CD4-positive, alpha-beta T cell treated with Interferon alpha-2 for 1 hour (primary cell): Measurements from ENCODE around the gene PLIN4.

Source experiments
- DNase-seq, 2 donors: peaks; one replicate each; pipeline ENCODE4 v3.0.0-alpha.2; 2020 to 2022

PLIN4 gene

DNA sequence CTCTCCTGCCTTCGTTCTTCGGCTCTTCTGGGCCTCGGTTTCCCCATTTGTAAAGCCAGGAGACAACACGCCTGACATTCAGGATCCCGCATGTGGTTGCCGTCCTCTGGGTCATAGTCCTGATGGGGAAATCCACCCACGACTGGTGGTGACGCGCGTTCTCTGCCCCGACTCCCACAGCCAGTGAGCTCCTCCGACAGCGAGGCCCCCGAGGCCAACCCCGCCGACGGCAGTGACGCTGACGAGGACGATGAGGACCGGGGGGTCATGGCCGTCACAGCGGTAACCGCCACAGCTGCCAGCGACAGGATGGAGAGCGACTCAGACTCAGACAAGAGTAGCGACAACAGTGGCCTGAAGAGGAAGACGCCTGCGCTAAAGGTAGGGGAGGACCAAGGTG, 29.8 kb downstream of the PLIN4 start:
- DNase-seq, result no peak

DNA sequence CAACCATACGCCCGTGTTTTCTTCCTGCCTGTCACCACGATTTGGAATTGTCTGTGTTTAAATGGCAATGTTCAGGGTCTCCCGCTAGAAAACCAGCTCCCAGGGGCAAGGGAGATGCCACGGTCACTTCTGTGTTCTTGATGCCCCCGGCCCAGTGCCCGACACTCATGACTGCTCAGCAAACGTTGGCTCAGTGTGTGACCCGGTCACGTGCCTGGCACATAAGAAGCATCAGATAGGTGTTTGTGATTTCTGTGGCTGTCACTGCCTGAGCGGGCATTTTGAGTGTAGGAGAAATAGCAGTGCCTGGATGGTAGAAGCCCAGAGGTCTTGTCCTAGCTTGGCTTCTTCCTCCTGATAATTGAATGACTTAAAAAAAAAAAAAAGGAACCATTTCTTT, 30.7 kb downstream of the PLIN4 start:
- DNase-seq, result no peak

DNA sequence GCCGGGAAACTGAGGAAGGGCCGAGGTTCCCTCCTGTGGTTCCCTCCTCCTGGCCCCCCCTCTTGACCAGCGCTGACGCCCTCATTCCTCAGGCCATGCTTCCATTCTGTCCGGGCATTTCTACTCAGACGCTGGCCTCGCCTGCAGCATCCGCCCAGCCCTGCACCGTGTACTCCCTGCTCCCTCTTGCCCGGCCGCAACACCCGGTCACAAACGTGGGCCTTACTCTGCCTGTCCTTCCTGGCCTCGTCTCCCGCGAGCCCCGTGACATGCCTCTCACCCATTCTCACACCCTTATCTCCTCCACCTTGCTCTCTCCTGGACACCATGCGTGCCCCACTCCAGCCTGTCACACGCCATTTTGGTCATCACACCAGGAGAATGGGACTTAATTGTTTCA, 34.9 kb downstream of the PLIN4 start:
- no peak for DNase-seq

DNA sequence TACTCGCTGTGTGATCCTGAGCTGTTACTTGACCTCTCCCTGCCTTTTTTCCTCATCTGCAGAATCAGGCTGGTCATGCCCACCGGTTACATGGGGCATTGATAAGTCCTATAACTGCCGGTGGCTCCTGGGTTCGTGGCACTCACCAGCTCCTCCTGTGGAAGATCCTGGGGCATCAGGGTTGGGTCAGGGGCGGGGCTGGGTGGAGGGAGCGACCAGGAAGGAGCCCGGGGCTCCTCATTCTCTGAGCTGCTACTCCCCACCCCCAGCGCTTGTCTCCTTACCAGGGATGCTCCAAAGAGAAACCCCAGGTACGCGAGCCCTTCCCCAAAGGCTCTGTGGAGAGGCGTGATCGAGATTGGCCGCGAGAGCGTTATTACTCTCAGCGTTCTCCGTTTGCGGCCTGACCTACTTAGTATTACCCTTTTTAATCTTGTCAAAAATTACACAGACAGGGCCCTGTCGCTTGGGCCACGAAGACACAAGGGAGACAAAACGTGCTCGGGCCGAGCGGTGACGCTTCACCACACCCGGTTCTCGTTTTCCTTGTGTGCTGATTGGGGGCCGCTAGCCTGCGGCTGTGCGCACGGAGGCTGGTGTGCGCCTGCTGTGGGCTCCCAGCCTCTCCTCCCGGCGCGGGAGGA, 35.4 kb downstream of the PLIN4 start:
- DNase-seq, result no peak

DNA sequence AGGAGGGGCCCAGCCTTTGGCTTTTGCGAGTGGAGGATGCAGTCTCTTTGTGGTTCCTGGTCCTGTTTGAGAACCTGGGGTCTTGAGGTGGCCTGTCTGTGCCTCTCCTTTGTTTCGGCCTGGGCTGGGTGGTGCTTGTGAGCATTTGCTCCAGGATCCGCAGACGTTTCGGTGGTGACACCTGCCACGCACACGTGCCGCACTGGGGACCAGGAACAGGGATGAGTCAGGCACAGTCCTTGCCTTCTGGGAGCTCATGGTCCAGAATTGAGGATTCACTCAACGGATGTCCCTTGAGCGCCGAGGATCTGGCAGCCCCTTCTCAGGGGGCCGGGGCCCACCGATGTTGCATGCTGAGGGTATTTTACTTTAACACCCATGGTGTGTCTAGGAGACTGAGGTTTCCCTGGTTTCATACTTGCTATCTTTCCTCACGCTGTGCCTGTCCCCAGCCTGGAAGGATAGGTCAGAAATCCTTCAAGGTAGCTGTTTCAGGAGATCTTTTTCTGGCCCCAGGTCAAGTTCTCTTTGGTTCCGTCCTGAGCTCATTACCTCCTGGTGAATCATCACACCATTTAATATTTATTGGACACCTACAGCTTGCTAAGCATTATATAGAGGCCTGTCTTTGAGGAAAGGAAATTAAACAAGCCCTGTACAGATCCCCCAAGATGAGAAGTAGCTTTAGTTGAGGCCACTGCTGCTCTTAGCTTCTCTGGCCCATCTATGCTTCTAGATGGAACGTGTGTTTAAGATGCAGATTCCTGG, 41.1 kb downstream of the PLIN4 start:
- DNase-seq, result no peak

DNA sequence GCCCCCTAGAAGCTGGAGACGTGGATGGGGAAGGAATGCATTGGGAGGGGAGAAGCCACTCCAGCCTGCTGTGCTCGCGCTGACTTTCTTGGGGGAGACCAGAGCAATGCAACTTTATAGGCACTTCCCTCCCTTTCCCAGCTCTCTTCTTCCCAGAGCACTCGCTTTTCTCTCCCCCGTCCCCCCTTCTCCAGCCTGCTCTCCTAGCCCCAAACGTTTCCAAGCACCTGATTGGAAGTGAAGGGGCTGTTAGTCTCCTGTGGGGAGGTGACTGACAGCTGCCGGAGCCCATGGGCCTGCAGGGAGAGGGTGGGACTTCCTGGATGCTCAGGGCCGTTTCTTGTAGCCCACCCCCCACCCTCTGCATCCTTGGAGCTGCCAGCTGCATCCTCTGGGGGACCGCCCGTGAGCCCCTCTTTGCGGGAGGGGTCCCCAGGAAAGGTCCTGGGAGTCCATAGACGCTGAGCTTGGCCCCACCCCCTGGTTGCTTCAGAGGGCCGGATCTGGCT, 43.7 kb downstream of the PLIN4 start:
- no peak for DNase-seq

DNA sequence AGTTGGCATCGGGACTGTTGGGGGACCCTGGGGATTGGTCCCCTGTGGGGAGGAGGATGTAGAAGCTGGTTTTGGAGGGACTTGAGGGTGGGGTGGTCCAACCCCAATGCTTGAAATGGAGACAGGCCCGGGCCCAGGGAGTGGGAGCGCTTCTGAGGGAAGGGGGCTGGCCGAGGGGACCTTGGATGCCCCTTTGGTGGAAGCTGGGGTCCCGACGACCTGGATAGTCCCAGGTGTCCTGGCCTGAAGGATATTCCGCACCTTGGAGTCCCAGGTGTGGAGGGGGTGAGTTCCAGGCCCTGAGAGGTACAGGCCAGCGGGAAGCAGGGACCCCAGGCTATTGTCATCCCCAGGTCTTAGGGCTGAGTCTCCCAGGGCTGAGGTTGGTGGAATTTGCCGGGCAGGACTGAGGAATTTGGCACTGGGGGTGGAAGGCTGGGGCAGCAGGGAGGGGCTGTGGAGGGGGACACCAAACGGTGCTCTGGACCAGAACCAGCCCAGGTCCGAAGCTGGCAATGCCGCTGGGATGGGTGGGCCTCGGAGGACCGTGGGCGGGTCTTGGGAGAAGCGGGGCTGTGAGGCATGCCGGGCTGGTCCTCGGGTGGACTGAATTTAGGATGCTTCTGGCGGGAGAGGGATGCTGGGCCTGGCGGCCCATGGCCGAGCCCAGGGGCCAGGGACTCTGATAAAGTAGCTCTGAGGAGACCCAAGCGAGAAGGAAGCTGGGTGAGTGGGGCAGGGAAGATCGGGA, 44.3 kb downstream of the PLIN4 start:
- DNase-seq, result no peak

DNA sequence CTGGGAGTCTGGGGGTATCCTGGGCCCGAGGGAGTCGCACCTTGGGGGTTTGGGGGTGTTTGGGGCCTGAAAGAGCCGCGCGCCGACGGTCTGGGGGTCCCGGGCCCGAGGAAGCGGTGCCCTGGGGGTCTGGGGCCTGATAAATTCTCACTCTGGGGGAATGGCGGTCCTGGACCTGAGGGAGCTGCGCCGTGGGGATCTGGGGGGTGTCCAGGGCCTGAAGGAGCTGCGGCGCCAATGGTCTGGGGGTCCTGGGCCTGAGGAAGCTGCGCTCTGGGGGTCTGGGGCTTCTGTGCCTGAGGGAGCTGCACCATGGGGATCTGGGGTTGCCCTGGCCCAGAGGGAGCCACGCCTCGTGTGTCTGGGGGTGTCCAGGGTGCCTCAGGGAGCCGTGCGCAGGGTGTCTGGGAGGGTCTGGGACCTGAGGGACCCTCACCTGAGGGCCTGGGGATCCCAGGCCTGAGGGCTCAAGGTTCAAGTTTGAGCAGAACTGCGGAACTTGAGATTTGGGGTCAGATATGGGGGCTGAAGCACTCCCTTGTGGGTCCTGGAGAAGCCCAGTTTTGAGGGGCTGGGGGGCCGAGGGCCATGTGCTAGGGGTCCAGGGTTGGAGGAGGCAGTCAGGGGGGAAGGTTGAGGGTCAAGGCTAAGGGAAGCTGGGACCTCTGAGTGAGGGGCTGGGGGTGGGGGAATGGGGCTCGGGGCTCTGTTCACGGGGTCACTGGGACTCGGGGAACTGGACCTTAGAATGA, 45.1 kb downstream of the PLIN4 start:
- no peak for DNase-seq

DNA sequence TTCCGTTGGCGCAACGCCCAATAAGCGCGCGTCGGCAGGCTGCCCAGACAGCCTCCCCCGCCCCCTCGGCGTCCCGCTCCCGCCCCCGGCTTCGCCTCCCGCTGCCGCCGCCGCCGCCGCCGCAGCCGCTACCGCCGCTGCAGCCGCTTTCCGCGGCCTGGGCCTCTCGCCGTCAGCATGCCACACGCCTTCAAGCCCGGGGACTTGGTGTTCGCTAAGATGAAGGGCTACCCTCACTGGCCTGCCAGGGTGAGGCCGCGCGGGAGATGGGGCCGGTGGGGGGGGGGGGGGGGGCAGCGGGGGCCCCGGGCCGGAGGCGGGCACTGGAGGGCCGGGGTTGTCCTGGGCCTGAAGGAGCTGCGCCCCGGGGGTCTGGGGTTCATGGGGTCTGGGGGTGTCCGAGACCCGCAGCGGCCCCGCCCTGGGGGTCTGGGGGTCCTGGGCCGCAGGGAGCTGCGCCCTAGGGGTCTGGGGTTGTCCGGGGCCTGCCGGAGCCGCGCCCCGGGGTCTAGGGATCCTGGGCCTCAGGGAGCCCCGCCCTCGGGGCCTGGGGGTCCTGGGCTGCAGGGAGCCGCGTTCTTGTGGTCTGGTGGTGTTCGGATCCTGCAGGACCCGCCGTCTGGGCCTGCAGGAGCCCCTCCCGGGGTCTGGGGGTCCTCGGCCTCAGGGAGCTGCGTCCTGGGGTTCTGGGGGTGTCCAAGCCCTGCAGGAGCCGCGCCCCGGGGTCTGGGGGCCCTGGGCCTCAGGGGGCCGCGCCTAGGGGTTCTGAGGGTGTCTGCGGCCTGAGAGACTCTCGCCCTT, 45.9 kb downstream of the PLIN4 start, which contains the start of gene HDGFL2:
TSS of gene HDGFL2 (plus strand) at position 124 of the 801 bp plus-strand sequence. CDS start at position 178, 54 bp downstream.
- DNase-seq, result no peak

DNA sequence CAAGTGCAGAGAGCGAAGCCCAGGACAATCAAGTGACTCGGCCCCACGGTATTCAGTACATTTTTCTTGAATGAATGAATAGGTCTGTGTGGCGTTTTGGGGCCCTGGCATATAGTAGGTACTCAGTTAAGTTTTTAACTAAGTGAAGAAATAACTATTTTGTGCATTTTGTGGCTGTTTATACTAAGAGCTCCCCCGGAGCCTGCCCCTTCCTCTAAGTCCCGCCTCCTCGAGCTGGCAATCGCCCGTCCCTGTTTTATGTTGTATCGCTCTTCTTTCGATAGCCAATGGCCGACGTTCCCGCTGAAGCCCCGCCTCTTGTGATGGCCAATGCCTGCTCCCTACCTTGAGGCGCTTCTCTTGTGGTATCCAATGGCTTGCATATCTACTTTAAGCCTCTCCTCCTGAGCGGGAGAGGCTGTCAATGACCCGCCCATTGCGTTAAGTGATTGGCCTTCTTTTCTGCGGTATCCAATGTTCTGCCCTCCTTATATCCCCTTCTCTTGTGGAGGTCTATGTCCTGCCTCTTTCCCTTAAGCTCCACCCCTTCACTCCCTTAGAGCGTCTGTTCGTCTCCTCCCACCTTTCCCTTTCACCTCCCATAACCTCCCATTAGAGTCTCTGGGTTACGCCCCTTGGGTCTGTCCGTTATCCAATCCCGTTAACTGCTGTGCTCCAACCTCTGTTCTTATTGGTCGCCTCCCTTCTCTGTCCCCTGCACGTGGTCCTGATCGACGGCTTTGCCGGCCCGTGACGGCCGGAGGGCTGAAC, 46.7 kb downstream of the PLIN4 start:
- peak; percentile 100 for DNase-seq

DNA sequence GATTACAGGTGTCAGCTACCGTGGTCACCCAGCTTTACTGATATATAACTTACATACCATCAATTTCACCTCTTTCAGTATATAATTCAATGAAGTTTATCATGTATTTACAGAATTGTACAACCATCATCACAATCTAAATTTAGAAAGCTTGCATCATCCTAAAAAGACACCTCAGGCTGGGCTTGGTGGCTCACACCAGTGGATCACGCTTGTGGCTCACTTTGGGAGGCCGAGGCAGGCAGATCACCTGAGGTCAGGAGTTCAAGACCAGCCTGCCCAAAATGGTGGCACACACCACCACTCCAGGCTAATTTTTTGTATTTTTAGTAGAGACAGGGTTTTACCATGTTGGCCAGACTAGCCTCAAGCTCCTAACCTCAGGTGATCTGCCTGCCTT, 50.5 kb downstream of the PLIN4 start:
- no peak for DNase-seq

DNA sequence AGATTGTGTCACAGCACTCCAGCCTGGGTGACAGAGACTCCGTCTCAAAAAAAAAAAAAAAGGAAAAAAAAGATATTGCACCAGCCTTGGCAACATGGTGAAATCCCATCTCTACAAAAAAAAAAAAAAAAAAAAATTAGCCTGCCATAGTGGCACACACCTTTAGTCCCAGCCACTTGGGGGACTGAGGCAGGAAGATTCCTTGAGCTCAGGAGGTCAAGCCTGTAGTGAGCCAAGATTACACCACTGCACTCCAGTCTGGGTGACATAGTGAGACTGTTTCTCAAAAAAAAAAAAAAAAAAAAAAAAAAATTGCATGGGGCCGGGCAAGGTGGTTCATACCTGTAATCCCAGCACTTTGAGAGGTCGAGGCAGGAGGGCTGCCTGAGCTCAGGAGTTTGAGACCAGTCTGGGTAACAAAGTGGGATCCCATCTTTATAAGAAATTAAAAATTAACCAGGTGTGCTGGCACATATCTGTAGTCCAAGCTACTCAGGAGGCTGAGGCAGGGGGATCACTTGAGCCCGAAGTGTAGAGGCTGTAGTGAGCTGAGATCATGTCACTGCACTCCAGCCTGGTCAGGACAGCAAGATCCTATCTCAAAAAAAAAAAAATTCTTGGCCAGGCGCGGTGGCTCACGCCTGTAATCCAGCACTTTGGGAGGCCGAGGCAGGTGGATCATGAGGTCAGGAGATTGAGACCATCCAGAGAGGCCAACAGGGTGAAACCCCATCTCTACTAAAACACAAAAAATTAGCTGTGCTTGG, 53.3 kb downstream of the PLIN4 start:
- DNase-seq, result no peak

DNA sequence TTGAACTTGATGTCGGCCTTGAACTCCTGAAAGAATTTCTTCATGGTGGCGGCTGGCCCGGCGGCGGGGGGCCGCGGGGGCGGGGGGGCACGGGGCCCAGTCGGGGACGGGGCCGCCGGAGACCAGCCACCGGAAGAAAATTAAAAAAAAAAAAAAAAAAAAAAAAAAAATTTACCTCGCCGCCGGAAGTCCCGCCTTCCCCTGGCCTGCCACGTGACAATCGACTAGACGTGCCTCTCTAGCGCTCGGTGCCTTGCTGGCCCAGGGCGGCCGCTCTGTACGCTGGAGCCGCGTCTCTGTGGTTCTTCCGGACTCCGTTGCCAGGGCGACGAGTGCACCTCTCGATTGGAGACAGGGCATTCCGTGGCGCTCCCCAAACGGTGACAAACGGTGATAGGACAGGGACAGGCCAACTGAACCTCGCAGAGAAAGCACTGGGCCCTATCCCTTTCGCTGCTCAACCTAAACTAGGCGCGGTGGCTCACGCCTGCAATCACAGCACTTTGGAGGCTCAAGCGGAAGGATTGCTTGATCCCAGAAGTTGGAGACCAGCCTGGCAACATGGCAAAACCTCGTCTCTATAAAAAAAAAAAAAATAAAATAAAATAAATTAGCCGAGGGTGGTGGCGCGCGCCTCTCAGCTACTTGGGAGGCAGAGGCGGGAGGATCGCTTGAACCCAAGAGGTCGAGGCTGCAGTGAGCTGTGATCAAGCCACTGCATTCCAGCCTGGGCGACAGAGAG, 60.5 kb downstream of the PLIN4 start, which contains the start of gene UBXN6:
TSS of gene UBXN6 (minus strand) at position 141 of the 742 bp plus-strand sequence. CDS start at position 44, 97 bp downstream.
- DNase-seq, result peak; percentile 99

DNA sequence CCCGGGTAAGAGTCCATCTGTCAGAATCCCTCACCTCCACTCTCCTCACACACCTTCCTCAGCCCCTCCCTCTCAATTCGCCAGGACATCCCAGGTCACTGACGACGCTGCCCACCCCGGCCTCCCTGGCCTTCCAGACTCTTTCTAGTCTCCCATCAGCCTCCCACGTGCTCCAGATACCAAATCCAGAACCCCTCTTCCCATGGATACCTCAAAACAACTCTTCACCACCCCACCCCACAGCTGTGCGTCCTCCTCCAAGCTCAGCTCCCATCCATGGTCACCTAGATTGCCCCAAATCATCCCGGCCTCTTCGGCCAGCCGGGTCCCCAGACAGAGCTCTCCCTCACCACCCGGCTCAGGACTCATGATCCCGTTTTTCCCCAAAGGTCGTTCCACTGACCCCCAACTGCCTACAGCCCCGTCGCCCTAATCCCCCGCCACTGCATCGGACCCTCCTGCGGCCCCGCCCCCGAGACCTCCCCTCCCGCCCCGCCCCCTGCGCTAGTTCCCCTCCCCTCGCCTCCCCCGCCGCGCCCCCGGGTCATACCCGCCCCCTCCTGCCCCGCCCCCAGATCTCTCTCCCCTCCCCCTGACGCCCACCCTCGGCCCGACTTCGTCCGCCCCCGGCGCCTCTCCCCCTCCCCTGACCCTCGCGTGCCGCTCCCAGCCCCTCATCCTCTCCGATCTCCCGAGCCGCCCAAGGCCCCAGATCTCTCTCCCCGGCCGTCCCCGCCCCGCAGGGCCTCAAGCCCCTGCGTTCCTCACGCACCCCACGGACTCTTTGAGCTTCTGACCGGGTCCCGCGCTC, 61.2 kb downstream of the PLIN4 start:
- DNase-seq, result peak in 1 of 2 donors; percentile 50

DNA sequence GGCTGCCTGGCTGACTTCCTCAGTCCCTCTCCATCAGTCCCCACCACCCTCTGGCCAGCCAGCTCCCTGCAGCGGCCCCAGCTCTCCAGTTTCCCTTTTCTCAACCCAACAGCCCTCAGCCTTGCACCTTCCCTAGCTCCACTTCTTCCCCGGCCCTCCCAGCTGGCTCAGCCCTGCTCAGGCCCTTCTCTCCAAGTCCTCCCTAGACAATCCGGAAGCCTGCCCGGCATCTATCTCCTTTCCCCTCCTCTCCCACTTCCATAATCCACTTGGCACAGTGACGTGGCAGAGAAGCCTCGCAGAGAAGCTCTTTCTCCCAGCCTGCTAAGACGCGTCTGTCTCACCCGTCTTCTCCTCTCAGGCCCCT, 61.8 kb downstream of the PLIN4 start:
- peak in 1 of 2 donors; percentile 7 for DNase-seq

DNA sequence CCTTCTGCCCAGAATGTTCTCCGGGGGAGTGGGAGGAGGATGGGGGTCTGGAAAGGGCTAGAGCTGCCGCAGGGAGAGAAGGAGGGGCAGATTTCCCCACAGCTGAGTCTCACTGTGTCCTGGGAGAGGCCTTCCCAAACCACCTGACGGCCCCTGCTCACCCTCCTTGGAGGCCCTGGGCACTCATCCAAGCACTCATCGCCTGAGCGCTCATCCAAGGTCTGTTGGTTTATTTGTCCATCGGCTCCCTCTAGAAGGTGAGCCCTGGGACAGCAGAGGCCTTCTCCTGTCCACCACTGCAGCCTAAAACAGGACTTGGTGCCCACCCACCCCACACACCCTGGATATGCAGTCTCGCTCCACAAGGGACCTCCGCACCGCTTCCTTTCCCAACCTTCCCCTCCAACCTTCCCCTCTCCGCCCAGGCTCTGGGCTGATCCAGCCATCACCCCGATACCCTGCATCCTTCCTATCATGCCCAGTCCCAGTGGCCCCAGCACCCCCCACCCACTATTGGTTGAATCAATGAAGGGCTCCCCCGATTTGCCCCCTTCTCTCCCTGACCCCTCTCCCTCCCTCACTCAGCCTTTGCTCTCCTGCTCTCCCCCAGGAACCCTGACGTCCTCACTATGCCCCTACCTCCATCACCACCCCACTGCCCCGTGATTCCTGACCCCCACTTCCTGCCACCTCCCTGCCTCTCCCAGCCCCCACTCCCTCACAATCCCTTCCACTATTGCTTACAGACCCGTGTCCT, 62.4 kb downstream of the PLIN4 start:
- no peak for DNase-seq
